ENCODE results near the gene BBS12. TPM values are rescaled to one million over a fixed set of nuclear protein-coding genes. Genes with fewer than 3 reads are reported as not detected.

BBS12 gene
- total RNA-seq, 2 donors from 2014 or later = 1.4 to 3.0 TPM

- Histone ChIP-seq H3K36me3 (peaks cover 20% of the 10 kb centered on the region), H3K27ac (no peak overlapping the region), H3K27me3 (replicated peaks; ENCODE audit: insufficient read depth) (no peaks in the 10 kb centered on the region), H3K4me3 (no peak overlapping the region), H3K4me1 (ENCODE audit: control insufficient read depth in 1 of 2, low read depth in 2 of 2) (no peaks in the 10 kb centered on the region), H3K9me3 (no peaks in the 10 kb centered on the region)
- DNase-seq (ENCODE audit: low spot score) (no peak), ATAC-seq (ENCODE audit: insufficient number of reproducible peaks, low FRiP score, low read depth) (no peak)
- TF ChIP-seq, protein P1, sequence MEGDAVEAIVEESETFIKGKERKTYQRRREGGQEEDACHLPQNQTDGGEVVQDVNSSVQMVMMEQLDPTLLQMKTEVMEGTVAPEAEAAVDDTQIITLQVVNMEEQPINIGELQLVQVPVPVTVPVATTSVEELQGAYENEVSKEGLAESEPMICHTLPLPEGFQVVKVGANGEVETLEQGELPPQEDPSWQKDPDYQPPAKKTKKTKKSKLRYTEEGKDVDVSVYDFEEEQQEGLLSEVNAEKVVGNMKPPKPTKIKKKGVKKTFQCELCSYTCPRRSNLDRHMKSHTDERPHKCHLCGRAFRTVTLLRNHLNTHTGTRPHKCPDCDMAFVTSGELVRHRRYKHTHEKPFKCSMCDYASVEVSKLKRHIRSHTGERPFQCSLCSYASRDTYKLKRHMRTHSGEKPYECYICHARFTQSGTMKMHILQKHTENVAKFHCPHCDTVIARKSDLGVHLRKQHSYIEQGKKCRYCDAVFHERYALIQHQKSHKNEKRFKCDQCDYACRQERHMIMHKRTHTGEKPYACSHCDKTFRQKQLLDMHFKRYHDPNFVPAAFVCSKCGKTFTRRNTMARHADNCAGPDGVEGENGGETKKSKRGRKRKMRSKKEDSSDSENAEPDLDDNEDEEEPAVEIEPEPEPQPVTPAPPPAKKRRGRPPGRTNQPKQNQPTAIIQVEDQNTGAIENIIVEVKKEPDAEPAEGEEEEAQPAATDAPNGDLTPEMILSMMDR (IDR thresholded peaks at IDR 0.05) = no peak
Measured at GRCh38 chr4:122744229-122744628, 11.7 kb downstream of the BBS12 start.

DNA sequence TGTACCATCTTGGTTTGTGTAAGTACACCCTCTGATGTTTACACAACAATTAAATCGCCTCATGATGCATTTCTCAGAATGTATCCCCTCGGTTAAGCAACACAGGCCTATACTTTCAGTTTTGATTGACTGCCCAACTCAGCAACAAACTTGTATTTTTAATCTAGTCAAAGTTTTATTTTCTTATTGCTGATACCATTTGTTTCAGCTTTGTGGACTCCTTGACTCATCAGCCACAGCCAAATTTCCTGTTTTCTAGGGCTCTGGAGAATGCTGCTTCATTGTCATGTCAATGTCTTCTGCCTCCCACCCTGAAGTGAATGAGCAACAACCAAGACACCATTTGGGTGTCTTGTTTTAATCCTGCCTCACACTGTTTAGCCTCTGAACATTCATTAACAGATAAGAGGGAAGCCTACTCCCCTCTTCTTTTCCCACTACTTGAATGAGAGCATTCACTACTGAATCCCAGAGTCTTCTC lies 14.0 kb downstream of the BBS12 start:
- no peak for ATAC-seq (ENCODE audit: insufficient number of reproducible peaks, low FRiP score, low read depth)

GRCh38 chr4:122747068-122747467 lies 14.6 kb downstream of the BBS12 start:
- Histone ChIP-seq H3K4me1 (ENCODE audit: control insufficient read depth in 1 of 2, low read depth in 2 of 2) (no peaks in the 10 kb centered on the region), H3K27me3 (replicated peaks; ENCODE audit: insufficient read depth) (no peaks in the 10 kb centered on the region), H3K36me3 (peaks cover 15% of the 10 kb centered on the region), H3K9me3 (no peaks in the 10 kb centered on the region), H3K4me3 (no peak overlapping the region), H3K27ac (no peak overlapping the region)
- ATAC-seq (ENCODE audit: insufficient number of reproducible peaks, low FRiP score, low read depth) (no peak), DNase-seq (ENCODE audit: low spot score) (no peak)
- TF ChIP-seq, protein P1 (IDR thresholded peaks at IDR 0.05) = no peak

More for the DNA sequence above, 14.0 kb downstream of the BBS12 start:
- no peaks in the 10 kb centered on the region for H3K4me1 ChIP-seq (ENCODE audit: control insufficient read depth in 1 of 2, low read depth in 2 of 2)
- no peak overlapping the region for H3K4me3 ChIP-seq
- peaks cover 20% of the 10 kb centered on the region for H3K36me3 ChIP-seq
- H3K27me3 ChIP-seq (replicated peaks; ENCODE audit: insufficient read depth) = no peaks in the 10 kb centered on the region
- no peak for DNase-seq (ENCODE audit: low spot score)
- no peak overlapping the region for H3K27ac ChIP-seq
- no peaks in the 10 kb centered on the region for H3K9me3 ChIP-seq
- TF ChIP-seq, protein P1 (IDR thresholded peaks at IDR 0.05) = no peak

GRCh38 chr4:122747883-122748282 lies 15.4 kb downstream of the BBS12 start:
- TF ChIP-seq, protein P1 (IDR thresholded peaks at IDR 0.05) = no peak
- Histone ChIP-seq H3K27ac (no peak overlapping the region), H3K27me3 (replicated peaks; ENCODE audit: insufficient read depth) (no peaks in the 10 kb centered on the region), H3K9me3 (no peaks in the 10 kb centered on the region), H3K4me1 (ENCODE audit: control insufficient read depth in 1 of 2, low read depth in 2 of 2) (no peaks in the 10 kb centered on the region), H3K4me3 (no peak overlapping the region), H3K36me3 (peaks cover 7% of the 10 kb centered on the region)
- DNase-seq (ENCODE audit: low spot score) = no peak
- no peak for ATAC-seq (ENCODE audit: insufficient number of reproducible peaks, low FRiP score, low read depth)

- no peak overlapping the region for H3K27ac ChIP-seq
- TF ChIP-seq, protein P1 (IDR thresholded peaks at IDR 0.05) = no peak
- H3K9me3 ChIP-seq = no peaks in the 10 kb centered on the region
- ATAC-seq (ENCODE audit: insufficient number of reproducible peaks, low FRiP score, low read depth) (no peak), DNase-seq (ENCODE audit: low spot score) (no peak)
- no peak overlapping the region for H3K4me3 ChIP-seq
- no peaks in the 10 kb centered on the region for H3K36me3 ChIP-seq
- H3K27me3 ChIP-seq (replicated peaks; ENCODE audit: insufficient read depth) = no peaks in the 10 kb centered on the region
- no peaks in the 10 kb centered on the region for H3K4me1 ChIP-seq (ENCODE audit: control insufficient read depth in 1 of 2, low read depth in 2 of 2)
Measured at GRCh38 chr4:122749704-122750454, 17.4 kb downstream of the BBS12 start.

Data from thoracic aorta (tissue), 2 donors.